ENCODE results near the gene RIOK2.

Gene RIOK2

GRCh38 chr5:97119007-97119390 lies 64.0 kb downstream of the RIOK2 start:
- Histone ChIP-seq H2BK120ac (ENCODE audit: low read depth, low read length) (no peak overlapping the region), H2BK12ac (ENCODE audit: low read length in 2 of 2) (no peak overlapping the region), H3K4me1 (ENCODE audit: control insufficient read depth, insufficient read depth, low read depth, low read length) (no peaks in the 10 kb centered on the region), H2AK5ac (ENCODE audit: low read length, severe bottlenecking) (no peak overlapping the region), H3K4me2 (ENCODE audit: low read length, poor library complexity, severe bottlenecking) (no peak overlapping the region), H3K4ac (ENCODE audit: low read depth in 1 of 2, low read length in 2 of 2) (no peak overlapping the region), H2AFZ (ENCODE audit: low read depth, low read length) (no peak overlapping the region), H2BK15ac (ENCODE audit: low read depth, poor library complexity, severe bottlenecking) (no peak overlapping the region), H3K23ac (ENCODE audit: low read length in 2 of 2) (no peak overlapping the region), H3K27me3 (ENCODE audit: control insufficient read depth in 1 of 2, insufficient read depth in 1 of 2, low read length in 2 of 2) (peaks cover 0 to 17% of the 10 kb centered on the region in 2 experiments), H3K9ac (ENCODE audit: low read length) (no peak overlapping the region), H3K27ac (ENCODE audit: low read length, poor library complexity, severe bottlenecking) (no peak overlapping the region), H3K18ac (ENCODE audit: low read depth in 1 of 2, low read length in 2 of 2) (no peak overlapping the region), H4K91ac (ENCODE audit: low read length) (no peak overlapping the region), H2BK5ac (ENCODE audit: low read depth, low read length, poor library complexity, severe bottlenecking) (no peak overlapping the region), H3K9me3 (ENCODE audit: control insufficient read depth, low read length) (no peaks in the 10 kb centered on the region), H3K36me3 (ENCODE audit: control insufficient read depth in 1 of 2, insufficient read depth in 2 of 2, low read depth in 1 of 2, low read length in 2 of 2) (no peaks in the 10 kb centered on the region), H3K4me3 (ENCODE audit: insufficient read depth in 1 of 2, low read depth in 1 of 2, low read length in 2 of 2) (no peak overlapping the region), H3K14ac (ENCODE audit: low read length in 2 of 2) (no peak overlapping the region), H3K79me1 (replicated peaks; ENCODE audit: low read length, poor library complexity, severe bottlenecking) (no peaks in the 10 kb centered on the region), H4K8ac (ENCODE audit: low read length) (no peak overlapping the region)
- no peak for DNase-seq
- WGBS, result 93% methylated on average over 2 of the region's 2 CpGs

- Histone ChIP-seq H3K36me3 (ENCODE audit: control insufficient read depth in 1 of 2, insufficient read depth in 2 of 2, low read depth in 1 of 2, low read length in 2 of 2) (no peaks in the 10 kb centered on the region), H3K9me3 (ENCODE audit: control insufficient read depth, low read length) (no peaks in the 10 kb centered on the region), H2AK5ac (ENCODE audit: low read length, severe bottlenecking) (no peak overlapping the region), H3K14ac (ENCODE audit: low read length in 2 of 2) (no peak overlapping the region), H4K91ac (ENCODE audit: low read length) (no peak overlapping the region), H2BK15ac (ENCODE audit: low read depth, poor library complexity, severe bottlenecking) (no peak overlapping the region), H3K79me1 (replicated peaks; ENCODE audit: low read length, poor library complexity, severe bottlenecking) (no peaks in the 10 kb centered on the region), H3K18ac (ENCODE audit: low read depth in 1 of 2, low read length in 2 of 2) (no peak overlapping the region), H3K4me2 (ENCODE audit: low read length, poor library complexity, severe bottlenecking) (no peak overlapping the region), H4K8ac (ENCODE audit: low read length) (no peak overlapping the region), H3K4me3 (ENCODE audit: insufficient read depth in 1 of 2, low read depth in 1 of 2, low read length in 2 of 2) (no peak overlapping the region), H3K4ac (ENCODE audit: low read depth in 1 of 2, low read length in 2 of 2) (no peak overlapping the region), H3K4me1 (ENCODE audit: control insufficient read depth, insufficient read depth, low read depth, low read length) (no peaks in the 10 kb centered on the region), H3K27me3 (ENCODE audit: control insufficient read depth in 1 of 2, insufficient read depth in 1 of 2, low read length in 2 of 2) (peaks cover 0 to 14% of the 10 kb centered on the region in 2 experiments), H3K23ac (ENCODE audit: low read length in 2 of 2) (no peak overlapping the region), H2BK5ac (ENCODE audit: low read depth, low read length, poor library complexity, severe bottlenecking) (no peak overlapping the region), H2AFZ (ENCODE audit: low read depth, low read length) (no peak overlapping the region), H2BK120ac (ENCODE audit: low read depth, low read length) (no peak overlapping the region), H2BK12ac (ENCODE audit: low read length in 2 of 2) (no peak overlapping the region), H3K9ac (ENCODE audit: low read length) (no peak overlapping the region), H3K27ac (ENCODE audit: low read length, poor library complexity, severe bottlenecking) (no peak overlapping the region)
- DNase-seq, result no peak
- 59% methylated on average over 1 of the region's 2 CpGs for WGBS
These were observed 64.6 kb downstream of the RIOK2 start for GRCh38 chr5:97118261-97119006.

DNA sequence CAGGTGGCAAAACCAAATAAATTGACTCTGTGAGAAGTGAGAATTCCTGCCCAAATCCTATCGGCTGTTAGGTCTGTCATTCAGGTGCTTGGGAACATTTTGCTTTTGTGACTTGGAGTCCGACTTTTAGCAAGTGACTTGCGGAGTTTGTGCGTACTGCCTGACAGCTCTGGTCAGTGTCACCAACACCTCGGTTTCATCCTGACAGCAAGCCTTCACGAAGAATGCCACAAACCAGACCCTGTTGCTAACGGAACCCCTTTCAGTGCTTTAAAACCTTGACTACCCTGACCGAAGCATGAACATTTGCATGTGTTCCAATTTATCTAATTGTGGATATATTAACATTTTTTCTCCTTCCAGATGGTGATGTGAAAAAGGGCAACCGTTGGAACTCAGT lies 67.1 kb downstream of the RIOK2 start:
- Histone ChIP-seq H2BK15ac (ENCODE audit: low read depth, poor library complexity, severe bottlenecking) (no peak overlapping the region), H3K23ac (ENCODE audit: low read length in 2 of 2) (no peak overlapping the region), H3K36me3 (ENCODE audit: control insufficient read depth in 1 of 2, insufficient read depth in 2 of 2, low read depth in 1 of 2, low read length in 2 of 2) (no peaks in the 10 kb centered on the region), H3K4me3 (ENCODE audit: insufficient read depth in 1 of 2, low read depth in 1 of 2, low read length in 2 of 2) (no peak overlapping the region), H3K4me2 (ENCODE audit: low read length, poor library complexity, severe bottlenecking) (no peak overlapping the region), H3K14ac (ENCODE audit: low read length in 2 of 2) (no peak overlapping the region), H3K27me3 (ENCODE audit: control insufficient read depth in 1 of 2, insufficient read depth in 1 of 2, low read length in 2 of 2) (no peaks in the 10 kb centered on the region), H3K27ac (ENCODE audit: low read length, poor library complexity, severe bottlenecking) (no peak overlapping the region), H3K4ac (ENCODE audit: low read depth in 1 of 2, low read length in 2 of 2) (no peak overlapping the region), H2BK5ac (ENCODE audit: low read depth, low read length, poor library complexity, severe bottlenecking) (no peak overlapping the region), H2AK5ac (ENCODE audit: low read length, severe bottlenecking) (no peak overlapping the region), H3K9me3 (ENCODE audit: control insufficient read depth, low read length) (no peaks in the 10 kb centered on the region), H3K9ac (ENCODE audit: low read length) (no peak overlapping the region), H2BK120ac (ENCODE audit: low read depth, low read length) (no peak overlapping the region), H3K18ac (ENCODE audit: low read depth in 1 of 2, low read length in 2 of 2) (no peak overlapping the region), H3K4me1 (ENCODE audit: control insufficient read depth, insufficient read depth, low read depth, low read length) (no peaks in the 10 kb centered on the region), H3K79me1 (replicated peaks; ENCODE audit: low read length, poor library complexity, severe bottlenecking) (no peaks in the 10 kb centered on the region), H2BK12ac (ENCODE audit: low read length in 2 of 2) (no peak overlapping the region), H4K8ac (ENCODE audit: low read length) (no peak overlapping the region), H2AFZ (ENCODE audit: low read depth, low read length) (no peak overlapping the region), H4K91ac (ENCODE audit: low read length) (no peak overlapping the region)
- 39% methylated on average over 7 of the region's 9 CpGs for WGBS
- no peak for DNase-seq

- Histone ChIP-seq H3K4me1 (ENCODE audit: control insufficient read depth, insufficient read depth, low read depth, low read length) (no peaks in the 10 kb centered on the region), H3K9ac (ENCODE audit: low read length) (no peak overlapping the region), H2BK12ac (ENCODE audit: low read length in 2 of 2) (no peak overlapping the region), H3K4me3 (ENCODE audit: insufficient read depth in 1 of 2, low read depth in 1 of 2, low read length in 2 of 2) (no peak overlapping the region), H2AK5ac (ENCODE audit: low read length, severe bottlenecking) (no peak overlapping the region), H3K36me3 (ENCODE audit: control insufficient read depth in 1 of 2, insufficient read depth in 2 of 2, low read depth in 1 of 2, low read length in 2 of 2) (no peaks in the 10 kb centered on the region), H3K4me2 (ENCODE audit: low read length, poor library complexity, severe bottlenecking) (no peak overlapping the region), H4K91ac (ENCODE audit: low read length) (no peak overlapping the region), H3K9me3 (ENCODE audit: control insufficient read depth, low read length) (no peaks in the 10 kb centered on the region), H3K27me3 (ENCODE audit: control insufficient read depth in 1 of 2, insufficient read depth in 1 of 2, low read length in 2 of 2) (no peaks in the 10 kb centered on the region), H3K23ac (ENCODE audit: low read length in 2 of 2) (no peak overlapping the region), H3K4ac (ENCODE audit: low read depth in 1 of 2, low read length in 2 of 2) (no peak overlapping the region), H3K14ac (ENCODE audit: low read length in 2 of 2) (no peak overlapping the region), H3K18ac (ENCODE audit: low read depth in 1 of 2, low read length in 2 of 2) (no peak overlapping the region), H2BK5ac (ENCODE audit: low read depth, low read length, poor library complexity, severe bottlenecking) (no peak overlapping the region), H4K8ac (ENCODE audit: low read length) (no peak overlapping the region), H2BK15ac (ENCODE audit: low read depth, poor library complexity, severe bottlenecking) (no peak overlapping the region), H2AFZ (ENCODE audit: low read depth, low read length) (no peak overlapping the region), H3K79me1 (replicated peaks; ENCODE audit: low read length, poor library complexity, severe bottlenecking) (no peaks in the 10 kb centered on the region), H2BK120ac (ENCODE audit: low read depth, low read length) (no peak overlapping the region), H3K27ac (ENCODE audit: low read length, poor library complexity, severe bottlenecking) (no peak overlapping the region)
- no peak for DNase-seq
- 67% methylated on average over 4 of the region's 6 CpGs for WGBS
These were observed 70.8 kb downstream of the RIOK2 start for GRCh38 chr5:97112230-97112629.

All from mesenchymal stem cell (in vitro differentiated cells and primary cell).